Measurements from ENCODE around the gene MBP. TPM values are rescaled to one million over a fixed set of nuclear protein-coding genes. Genes with fewer than 3 reads are reported as not detected.
"Not testable (repeated sequence)": the region's sequence is repeated elsewhere in the genome, so short reads cannot be mapped to it uniquely, and the experiment has no call there.

MBP gene
- polyA plus RNA-seq, 4 donors = 19.6 to 25.1 (median 20.5) TPM

GRCh38 chr18:76960528-76961035 lies 172.0 kb downstream of the MBP start:
- DNase-seq (ENCODE audit: low read depth in 4 of 4, low spot score in 3 of 4) = no peak

GRCh38 chr18:76959605-76960004 lies 173.0 kb downstream of the MBP start:
- no peak for DNase-seq (ENCODE audit: low read depth in 4 of 4, low spot score in 3 of 4)

GRCh38 chr18:76958692-76959341 lies 173.8 kb downstream of the MBP start:
- DNase-seq (ENCODE audit: low read depth in 4 of 4, low spot score in 3 of 4) = no peak

- no peak for DNase-seq (ENCODE audit: low read depth in 4 of 4, low spot score in 3 of 4)
These were observed 174.9 kb downstream of the MBP start for GRCh38 chr18:76957384-76958355.

- no peak for DNase-seq (ENCODE audit: low read depth in 4 of 4, low spot score in 3 of 4)
These were observed 175.9 kb downstream of the MBP start for GRCh38 chr18:76956648-76957047.

GRCh38 chr18:76955524-76956170 lies 176.9 kb downstream of the MBP start:
- DNase-seq (ENCODE audit: low read depth in 4 of 4, low spot score in 3 of 4) = no peak

GRCh38 chr18:76953583-76954233 lies 178.9 kb downstream of the MBP start:
- peak in 1 of 4 donors; percentile 43 for DNase-seq (ENCODE audit: low read depth in 4 of 4, low spot score in 3 of 4)

- DNase-seq (ENCODE audit: low read depth in 4 of 4, low spot score in 3 of 4) = no peak
These were observed 179.4 kb downstream of the MBP start for GRCh38 chr18:76953156-76953555.

- DNase-seq (ENCODE audit: low read depth in 4 of 4, low spot score in 3 of 4) = no peak
These were observed 179.8 kb downstream of the MBP start for GRCh38 chr18:76952747-76953146.

GRCh38 chr18:76951456-76952247 lies 180.9 kb downstream of the MBP start:
- no peak for DNase-seq (ENCODE audit: low read depth in 4 of 4, low spot score in 3 of 4)

- no peak for DNase-seq (ENCODE audit: low read depth in 4 of 4, low spot score in 3 of 4)
These were observed 184.2 kb downstream of the MBP start for GRCh38 chr18:76948345-76948744.

GRCh38 chr18:76944346-76944745 lies 188.2 kb downstream of the MBP start:
- not testable (repeated sequence) for DNase-seq (ENCODE audit: low read depth in 4 of 4, low spot score in 3 of 4)

GRCh38 chr18:76943542-76944339 lies 188.8 kb downstream of the MBP start:
- DNase-seq (ENCODE audit: low read depth in 4 of 4, low spot score in 3 of 4) = no peak

GRCh38 chr18:76941284-76941683 lies 191.3 kb downstream of the MBP start:
- DNase-seq (ENCODE audit: low read depth in 4 of 4, low spot score in 3 of 4) = no peak

- no peak for DNase-seq (ENCODE audit: low read depth in 4 of 4, low spot score in 3 of 4)
These were observed 194.0 kb downstream of the MBP start for GRCh38 chr18:76938619-76939018.

- no peak for DNase-seq (ENCODE audit: low read depth in 4 of 4, low spot score in 3 of 4)
These were observed 195.0 kb downstream of the MBP start for GRCh38 chr18:76937597-76937996.

- no peak for DNase-seq (ENCODE audit: low read depth in 4 of 4, low spot score in 3 of 4)
These were observed 195.7 kb downstream of the MBP start for GRCh38 chr18:76936877-76937276.

GRCh38 chr18:76935722-76936337 lies 196.8 kb downstream of the MBP start:
- no peak for DNase-seq (ENCODE audit: low read depth in 4 of 4, low spot score in 3 of 4)
